Neural progenitor cell (in vitro differentiated cells): ENCODE data around the gene MEGF6. TPM values are rescaled to one million over a fixed set of nuclear protein-coding genes. Genes with fewer than 3 reads are reported as not detected.
A peak's percentile ranks its signal among the peaks of the same experiment; 100 is the strongest.

Experiments
- DNase-seq: peaks from one replicate; pipeline ENCODE4 v3.0.0-alpha.2; 2016; ENCODE audit warnings: low spot score
- H2AFZ ChIP-seq: fragments of 200-600 bp; sonication (generic); replicated peaks from 2 replicates; pipeline ENCODE4 v1.6.1; 2016; ENCODE audit warnings: antibody characterized with exemption
- H3F3A ChIP-seq: fragments of 200-600 bp; sonication (generic); 2 replicates; pipeline ENCODE4 v1.6.1; 2016; ENCODE audit warnings: antibody characterized with exemption, low read depth
- H3K27ac ChIP-seq: fragments of 200-600 bp; sonication (generic); 2 replicates; pipeline ENCODE4 v1.5.1; 2016; ENCODE audit warnings: mild to moderate bottlenecking
- H3K27me3 ChIP-seq: fragments of 200-600 bp; sonication (generic); 2 replicates; pipeline ENCODE4 v1.6.1; 2016; ENCODE audit warnings: mild to moderate bottlenecking, moderate library complexity
- H3K36me3 ChIP-seq: fragments of 200-600 bp; sonication (generic); 2 replicates; pipeline ENCODE4 v1.5.1; 2016
- H3K4me1 ChIP-seq: fragments of 200-600 bp; sonication (generic); 2 replicates; pipeline ENCODE4 v1.6.1; 2016; ENCODE audit warnings: mixed run types
- H3K4me2 ChIP-seq: fragments of 200-600 bp; sonication (generic); 2 replicates; pipeline ENCODE4 v1.6.1; 2016
- H3K4me3 ChIP-seq: fragments of 200-600 bp; sonication (generic); 2 replicates; pipeline ENCODE4 v1.5.1; 2016
- H3K79me2 ChIP-seq: fragments of 200-600 bp; sonication (generic); 2 replicates; pipeline ENCODE4 v1.6.1; 2016; ENCODE audit warnings: low read depth
- H3K9ac ChIP-seq: fragments of 200-600 bp; sonication (generic); 2 replicates; pipeline ENCODE4 v1.6.1; 2016
- H3K9me3 ChIP-seq: fragments of 200-600 bp; sonication (generic); 2 replicates; pipeline ENCODE4 v1.5.1; 2016; ENCODE audit warnings: low read depth
- H4K20me1 ChIP-seq: fragments of 200-600 bp; sonication (generic); 2 replicates; pipeline ENCODE4 v1.6.1; 2016; ENCODE audit warnings: low read depth
- H3K27ac Mint-ChIP-seq: 3 replicates; pipeline ENCODE4 v1.8.0; 2021; ENCODE audit warnings: mixed read lengths
- H3K27me3 Mint-ChIP-seq: 2 replicates; pipeline ENCODE4 v1.8.0; 2022; ENCODE audit warnings: low read depth, mild to moderate bottlenecking, inconsistent platforms, moderate library complexity, mixed read lengths; ENCODE audit not compliant: insufficient read depth
- H3K36me3 Mint-ChIP-seq: 3 replicates; pipeline ENCODE4 v1.8.0; 2021; ENCODE audit warnings: mixed read lengths
- H3K4me1 Mint-ChIP-seq: 3 replicates; pipeline ENCODE4 v1.8.0; 2021; ENCODE audit warnings: mixed read lengths
- H3K4me3 Mint-ChIP-seq: 3 replicates; pipeline ENCODE4 v1.8.0; 2021; ENCODE audit warnings: mild to moderate bottlenecking, moderate library complexity, mixed read lengths
- H3K9me3 Mint-ChIP-seq: 3 replicates; pipeline ENCODE4 v1.8.0; 2020; ENCODE audit warnings: mixed read lengths
- CTCF ChIP-seq: fragments of 200-600 bp; sonication (generic); IDR thresholded peaks from 2 replicates; pipeline ENCODE4 v1.5.1; 2017; ENCODE audit warnings: antibody characterized with exemption, mild to moderate bottlenecking
- EZH2 ChIP-seq: fragments of 200-600 bp; sonication (generic); IDR thresholded peaks from 2 replicates; pipeline ENCODE4 v1.6.1; 2017; ENCODE audit warnings: antibody characterized with exemption, mild to moderate bottlenecking, moderate library complexity
- EZH2phosphoT487 ChIP-seq: fragments of 200-600 bp; sonication (generic); IDR thresholded peaks from 2 replicates; pipeline ENCODE4 v1.6.1; 2017; ENCODE audit warnings: antibody characterized with exemption
- total RNA-seq: library from RNA; depleted of rRNA; stranded (reverse); fragments of >200 nt; gene quantifications from 2 replicates; pipeline ENCODE4 v1.2.3, GENCODE V29; 2015; ENCODE audit warnings: low replicate concordance

The MEGF6 gene
- total RNA-seq, 1 donor from 2014 or later: 1.7 TPM

DNA sequence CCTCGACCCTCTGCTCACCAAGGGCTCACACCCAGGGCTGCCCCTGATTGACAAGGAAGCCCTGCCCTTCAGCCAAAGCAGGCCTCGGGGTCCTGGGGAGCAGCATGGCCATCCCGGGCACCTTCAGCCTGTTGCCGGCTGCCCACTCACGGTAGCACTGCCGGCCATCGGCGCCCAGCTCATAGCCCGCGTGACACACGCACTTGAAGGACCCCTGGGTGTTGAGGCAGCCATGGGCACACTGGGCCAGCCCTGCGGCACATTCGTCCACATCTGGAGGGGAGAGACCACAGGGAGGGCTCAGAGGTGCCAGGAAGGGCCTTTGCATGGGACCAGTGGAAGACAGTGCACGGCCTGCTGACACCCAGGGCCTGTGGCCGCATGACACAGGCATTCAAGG lies 99.5 kb downstream of the MEGF6 start:
- peaks cover 14% of the 10 kb centered on the region for H4K20me1 ChIP-seq
- no peaks in the 10 kb centered on the region for H3K9me3 ChIP-seq
- no peaks in the 10 kb centered on the region for H3K27me3 ChIP-seq
- Mint-ChIP-seq H3K4me3 (no peak overlapping the region), H3K4me1 (no peaks in the 10 kb centered on the region), H3K9me3 (no peaks in the 10 kb centered on the region), H3K27ac (no peak overlapping the region), H3K36me3 (peaks cover 3% of the 10 kb centered on the region), H3K27me3 (no peaks in the 10 kb centered on the region)
- no peaks in the 10 kb centered on the region for H3K4me1 ChIP-seq
- no peak overlapping the region for H3K4me2 ChIP-seq
- H2AFZ ChIP-seq: no peak overlapping the region
- no peaks in the 10 kb centered on the region for H3K36me3 ChIP-seq
- H3K9ac ChIP-seq: no peak overlapping the region
- H3K27ac ChIP-seq: no peak overlapping the region
- no peak for DNase-seq
- H3K4me3 ChIP-seq: no peak overlapping the region
- TF ChIP-seq EZH2phosphoT487: no peak
- no peaks in the 10 kb centered on the region for H3K79me2 ChIP-seq
- no peaks in the 10 kb centered on the region for H3F3A ChIP-seq

DNA sequence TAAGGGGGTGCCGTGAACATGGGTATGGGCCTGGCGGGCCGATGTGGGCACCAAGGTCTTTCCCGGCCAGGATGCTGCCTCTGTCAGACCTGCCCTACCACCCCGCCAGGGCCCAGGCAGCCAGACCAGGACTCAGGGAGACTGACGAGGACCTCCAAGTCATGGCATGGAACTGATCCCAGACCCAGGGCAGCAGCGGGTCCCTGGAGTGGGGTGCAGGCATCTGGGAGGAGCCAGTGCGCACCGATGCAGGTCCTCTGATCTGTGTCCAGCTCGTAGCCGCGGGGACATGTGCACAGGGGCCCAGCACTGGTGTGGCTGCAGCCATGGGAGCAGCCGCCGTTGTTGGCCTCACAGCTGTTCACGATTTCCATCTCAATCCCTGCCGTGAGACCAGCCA lies 100.0 kb downstream of the MEGF6 start:
- H3K4me1 Mint-ChIP-seq: no peaks in the 10 kb centered on the region
- Histone ChIP-seq H2AFZ (no peak overlapping the region), H3K4me1 (no peaks in the 10 kb centered on the region), H3K4me2 (no peak overlapping the region), H3K79me2 (no peaks in the 10 kb centered on the region), H3K9ac (no peak overlapping the region), H3F3A (no peaks in the 10 kb centered on the region), H3K36me3 (no peaks in the 10 kb centered on the region), H3K4me3 (no peak overlapping the region), H4K20me1 (peaks cover 15% of the 10 kb centered on the region), H3K27ac (no peak overlapping the region), H3K27me3 (no peaks in the 10 kb centered on the region), H3K9me3 (no peaks in the 10 kb centered on the region)
- DNase-seq: no peak
- no peaks in the 10 kb centered on the region for H3K9me3 Mint-ChIP-seq
- H3K27ac Mint-ChIP-seq: no peak overlapping the region
- TF ChIP-seq CTCF: no peak
- H3K27me3 Mint-ChIP-seq: no peaks in the 10 kb centered on the region
- no peak overlapping the region for H3K4me3 Mint-ChIP-seq
- H3K36me3 Mint-ChIP-seq: peaks cover 3% of the 10 kb centered on the region

GRCh38 chr1:3510956-3511250 lies 100.4 kb downstream of the MEGF6 start:
- H3K9me3 Mint-ChIP-seq: no peaks in the 10 kb centered on the region
- Histone ChIP-seq H4K20me1 (peaks cover 18% of the 10 kb centered on the region), H3K4me2 (no peak overlapping the region), H3K27ac (no peak overlapping the region), H3K4me3 (no peak overlapping the region), H3K36me3 (no peaks in the 10 kb centered on the region), H3K27me3 (no peaks in the 10 kb centered on the region), H3K9ac (no peak overlapping the region), H3K9me3 (no peaks in the 10 kb centered on the region), H2AFZ (no peak overlapping the region), H3K79me2 (no peaks in the 10 kb centered on the region), H3K4me1 (no peaks in the 10 kb centered on the region), H3F3A (no peaks in the 10 kb centered on the region)
- no peaks in the 10 kb centered on the region for H3K27me3 Mint-ChIP-seq
- H3K4me1 Mint-ChIP-seq: no peaks in the 10 kb centered on the region
- no peak overlapping the region for H3K4me3 Mint-ChIP-seq
- peaks cover 3% of the 10 kb centered on the region for H3K36me3 Mint-ChIP-seq
- peak overlapping the region; percentile 69 for H3K27ac Mint-ChIP-seq
- TF ChIP-seq EZH2 (no peak), EZH2phosphoT487 (no peak), CTCF (no peak)
- no peak for DNase-seq

GRCh38 chr1:3510136-3510955 lies 101.0 kb downstream of the MEGF6 start:
- Histone ChIP-seq H3K27me3 (no peaks in the 10 kb centered on the region), H3K36me3 (no peaks in the 10 kb centered on the region), H3K9me3 (no peaks in the 10 kb centered on the region), H4K20me1 (peaks cover 22% of the 10 kb centered on the region), H3K4me3 (no peak overlapping the region), H3K79me2 (no peaks in the 10 kb centered on the region), H3K4me2 (no peak overlapping the region), H3F3A (no peaks in the 10 kb centered on the region), H2AFZ (no peak overlapping the region), H3K9ac (no peak overlapping the region), H3K4me1 (no peaks in the 10 kb centered on the region), H3K27ac (no peak overlapping the region)
- peaks cover 3% of the 10 kb centered on the region for H3K36me3 Mint-ChIP-seq
- TF ChIP-seq CTCF (no peak), EZH2phosphoT487 (no peak), EZH2 (no peak)
- no peaks in the 10 kb centered on the region for H3K9me3 Mint-ChIP-seq
- no peaks in the 10 kb centered on the region for H3K4me1 Mint-ChIP-seq
- H3K27ac Mint-ChIP-seq: no peak overlapping the region
- H3K27me3 Mint-ChIP-seq: no peaks in the 10 kb centered on the region
- DNase-seq: no peak
- H3K4me3 Mint-ChIP-seq: no peak overlapping the region
